Mucosa of descending colon (tissue), 3 donors: ENCODE data around the gene CASP1. TPM values are rescaled to one million over a fixed set of nuclear protein-coding genes. Genes with fewer than 3 reads are reported as not detected.

Experiments used
- ATAC-seq: fragments of 200-7000 bp; cut with Tn5 transposase; one replicate; pipeline ENCODE4 v1.9.1; 2020; ENCODE audit warnings: mild to moderate bottlenecking, moderate library complexity
- DNase-seq, 3 donors: peaks; one replicate each; pipeline ENCODE4 v3.0.0-alpha.2; 2020
- H3K36me3 ChIP-seq: fragments of 200-600 bp; one replicate; pipeline ENCODE4 v1.8.0; 2021; ENCODE audit warnings: low read depth, mild to moderate bottlenecking
- H3K4me1 ChIP-seq: fragments of 200-600 bp; one replicate; pipeline ENCODE4 v1.8.0; 2021; ENCODE audit warnings: low read depth, mild to moderate bottlenecking
- H3K4me3 ChIP-seq: fragments of 200-600 bp; one replicate; pipeline ENCODE4 v1.8.0; 2021; ENCODE audit warnings: mild to moderate bottlenecking
- H3K9me3 ChIP-seq: fragments of 200-600 bp; one replicate; pipeline ENCODE4 v1.8.0; 2021; ENCODE audit warnings: mild to moderate bottlenecking
- intact Hi-C, 2 donors: fragments of 100-400 bp; cut with DNase I in 1 of 2; cut with micrococcal nuclease in 1 of 2; formaldehyde crosslinking; loops; one replicate each; pipeline versions ENCODE4 v1.11.0 to v1.11.1; 2022; cut with DNase I, micrococcal nuclease
- total RNA-seq, 3 donors: library from RNA; stranded (reverse); fragmentation: NEBNext Ultra II Directional in 2 of 3; extraction: Animal tissue kit (Norgen Biotek cat#: 25700) in 2 of 3; gene quantifications; one replicate each; pipeline versions ENCODE4 v1.2.1 to v1.2.4, GENCODE V29; 2021 to 2023
- TF ChIP-seq, protein P1 (sequence below): fragments of 200-600 bp; IDR thresholded peaks from one replicate; pipeline ENCODE4 v1.8.0; 2022; ENCODE audit warnings: antibody characterized with exemption, mild to moderate bottlenecking
- donor health status: DM: no; HTN: no; CAD: no; lungs with moderate emphysema.
- donor health status: DM: no; HTN: no; CAD: no.
- donor health status: DM: no; HTN: yes; CAD: no.

Gene CASP1
- total RNA-seq, 3 donors from 2014 or later = 50.6 to 152 (median 75.1) TPM

DNA sequence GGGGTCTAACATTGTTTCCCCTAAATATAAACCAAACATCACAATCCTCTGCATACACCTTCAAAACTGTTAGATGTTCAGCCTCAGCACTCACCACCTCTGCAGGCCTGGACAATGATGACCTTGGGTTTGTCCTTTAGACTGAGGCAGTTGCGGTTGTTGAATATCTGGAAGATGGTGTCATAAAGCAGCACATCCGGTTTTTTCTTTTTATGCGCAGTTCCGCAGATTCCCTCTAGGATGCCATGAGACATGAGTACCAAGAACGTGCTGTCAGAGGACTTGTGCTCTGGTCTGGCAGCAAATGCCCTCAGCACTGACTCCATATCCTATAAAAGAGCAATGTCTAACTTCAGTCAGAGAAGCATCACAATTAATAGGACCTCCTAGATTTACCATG lies 34.8 kb downstream of the CASP1 start:
- intact Hi-C loops = no loop called here
- Histone ChIP-seq H3K36me3 (no peaks in the 10 kb centered on the region), H3K4me3 (no peak overlapping the region), H3K9me3 (no peaks in the 10 kb centered on the region), H3K4me1 (no peaks in the 10 kb centered on the region)
- no peak for DNase-seq
- ATAC-seq = no peak
- TF ChIP-seq, protein P1, sequence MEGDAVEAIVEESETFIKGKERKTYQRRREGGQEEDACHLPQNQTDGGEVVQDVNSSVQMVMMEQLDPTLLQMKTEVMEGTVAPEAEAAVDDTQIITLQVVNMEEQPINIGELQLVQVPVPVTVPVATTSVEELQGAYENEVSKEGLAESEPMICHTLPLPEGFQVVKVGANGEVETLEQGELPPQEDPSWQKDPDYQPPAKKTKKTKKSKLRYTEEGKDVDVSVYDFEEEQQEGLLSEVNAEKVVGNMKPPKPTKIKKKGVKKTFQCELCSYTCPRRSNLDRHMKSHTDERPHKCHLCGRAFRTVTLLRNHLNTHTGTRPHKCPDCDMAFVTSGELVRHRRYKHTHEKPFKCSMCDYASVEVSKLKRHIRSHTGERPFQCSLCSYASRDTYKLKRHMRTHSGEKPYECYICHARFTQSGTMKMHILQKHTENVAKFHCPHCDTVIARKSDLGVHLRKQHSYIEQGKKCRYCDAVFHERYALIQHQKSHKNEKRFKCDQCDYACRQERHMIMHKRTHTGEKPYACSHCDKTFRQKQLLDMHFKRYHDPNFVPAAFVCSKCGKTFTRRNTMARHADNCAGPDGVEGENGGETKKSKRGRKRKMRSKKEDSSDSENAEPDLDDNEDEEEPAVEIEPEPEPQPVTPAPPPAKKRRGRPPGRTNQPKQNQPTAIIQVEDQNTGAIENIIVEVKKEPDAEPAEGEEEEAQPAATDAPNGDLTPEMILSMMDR = no peak

DNA sequence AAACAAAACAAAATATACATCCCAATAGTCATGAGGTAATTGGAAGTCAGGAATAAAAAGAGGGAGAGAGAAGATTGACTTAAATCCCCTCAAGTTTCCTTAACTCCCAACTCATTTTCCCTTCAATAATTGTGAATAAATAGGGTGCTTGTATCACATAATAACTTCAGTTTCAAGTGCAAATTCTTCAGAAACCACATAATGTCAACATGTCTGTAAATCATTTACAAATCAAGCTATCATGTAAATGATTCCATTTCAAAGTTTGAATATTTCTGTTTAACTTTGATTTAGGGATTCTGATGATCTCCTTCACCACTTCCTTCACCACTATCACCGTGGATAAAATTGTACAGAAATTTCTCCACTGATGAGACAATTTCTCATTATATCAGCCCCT lies 35.2 kb downstream of the CASP1 start:
- no peak for DNase-seq
- intact Hi-C loops = no loop called here
- Histone ChIP-seq H3K4me1 (no peaks in the 10 kb centered on the region), H3K9me3 (no peaks in the 10 kb centered on the region), H3K4me3 (no peak overlapping the region), H3K36me3 (no peaks in the 10 kb centered on the region)
- ATAC-seq = no peak
- TF ChIP-seq, protein P1 = no peak

DNA sequence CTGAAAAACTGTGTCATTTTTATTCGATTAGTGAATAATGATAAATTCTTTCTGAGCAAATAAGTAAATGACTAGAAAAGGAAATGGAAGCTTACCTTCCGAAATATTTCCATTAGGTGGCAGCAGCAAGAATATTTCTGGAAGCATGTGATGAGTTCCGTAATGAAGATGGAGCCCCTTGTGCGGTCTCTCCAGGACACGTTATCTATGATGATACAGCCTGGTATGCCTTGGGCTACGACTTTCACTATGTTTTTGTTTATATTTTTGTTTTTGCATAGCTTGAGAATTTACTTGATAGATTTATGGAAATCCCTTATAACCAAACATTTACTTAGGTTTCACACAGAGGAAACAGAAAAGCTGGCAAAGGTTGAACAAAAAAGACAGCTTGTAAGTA lies 37.7 kb downstream of the CASP1 start:
- Histone ChIP-seq H3K36me3 (no peaks in the 10 kb centered on the region), H3K9me3 (no peaks in the 10 kb centered on the region), H3K4me3 (no peak overlapping the region), H3K4me1 (no peaks in the 10 kb centered on the region)
- intact Hi-C loops = no loop called here
- no peak for DNase-seq
- TF ChIP-seq, protein P1 = no peak
- no peak for ATAC-seq

DNA sequence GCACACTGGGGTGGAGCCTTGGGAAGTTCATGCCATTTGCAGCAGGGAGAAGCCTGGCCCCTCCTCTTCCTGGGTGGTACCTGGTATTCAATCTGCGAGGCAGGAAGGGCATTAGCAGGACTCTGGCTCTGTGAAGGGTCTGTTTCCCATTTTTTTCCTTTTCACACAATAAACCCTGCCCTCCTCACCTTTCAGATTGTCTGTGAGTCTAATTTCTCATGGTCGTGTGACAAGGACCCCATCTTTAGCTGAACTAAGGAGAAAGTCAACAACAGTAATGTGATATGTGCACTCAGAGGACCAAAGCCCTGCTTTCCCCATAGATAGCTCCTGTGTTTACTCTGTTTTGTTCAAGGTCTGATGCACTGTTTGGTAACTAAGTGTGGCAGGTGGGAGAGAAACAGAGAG lies 39.9 kb downstream of the CASP1 start:
- TF ChIP-seq, protein P1 = no peak
- Histone ChIP-seq H3K4me1 (no peaks in the 10 kb centered on the region), H3K4me3 (no peak overlapping the region), H3K36me3 (no peaks in the 10 kb centered on the region), H3K9me3 (no peaks in the 10 kb centered on the region)
- ATAC-seq (no peak), DNase-seq (no peak)
- intact Hi-C loops = no loop called here

DNA sequence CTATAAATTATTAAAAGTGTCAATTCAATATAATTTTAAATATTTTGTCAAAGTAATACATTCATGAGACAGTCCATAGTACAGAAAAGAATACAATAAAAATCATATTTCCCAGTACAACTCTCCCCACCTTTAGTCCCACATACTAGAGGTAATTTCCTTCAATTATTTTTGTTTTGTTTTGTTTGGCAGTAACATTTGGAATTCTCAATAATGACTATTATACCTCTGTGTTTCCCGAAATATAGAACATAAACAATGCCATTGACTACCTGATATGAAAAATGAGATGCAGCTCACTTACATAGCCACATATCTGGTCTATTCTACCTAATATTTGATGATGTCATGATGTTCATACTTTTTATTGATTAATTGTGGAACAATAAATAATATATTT lies 42.2 kb downstream of the CASP1 start:
- no peak overlapping the region for H3K4me3 ChIP-seq
- no peak for DNase-seq
- no peaks in the 10 kb centered on the region for H3K36me3 ChIP-seq
- no peaks in the 10 kb centered on the region for H3K4me1 ChIP-seq
- H3K9me3 ChIP-seq = no peaks in the 10 kb centered on the region
- intact Hi-C loops = no loop called here
- TF ChIP-seq, protein P1 = no peak
- ATAC-seq = no peak

DNA sequence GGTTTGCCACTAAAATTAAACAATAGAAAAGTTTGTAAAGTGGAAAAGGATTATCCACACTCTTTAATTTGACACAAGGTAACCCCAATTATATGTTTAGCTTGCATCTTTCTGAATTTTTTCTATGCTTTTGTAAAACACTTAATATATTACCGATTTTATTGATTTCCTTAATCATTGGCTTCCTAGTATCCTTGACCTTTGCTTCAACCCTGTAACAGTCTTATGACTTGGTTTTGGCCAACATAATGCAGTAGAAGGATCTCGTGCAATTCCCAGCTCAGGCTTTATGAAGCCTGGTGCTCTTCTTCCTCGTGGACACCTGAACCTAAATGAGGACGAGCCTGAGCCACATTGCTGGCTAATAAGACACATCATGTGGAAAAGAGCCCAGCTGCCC lies 43.0 kb downstream of the CASP1 start:
- no peak overlapping the region for H3K4me3 ChIP-seq
- ATAC-seq = no peak
- no peak for DNase-seq
- TF ChIP-seq, protein P1 = no peak
- no peaks in the 10 kb centered on the region for H3K36me3 ChIP-seq
- H3K4me1 ChIP-seq = no peaks in the 10 kb centered on the region
- no peaks in the 10 kb centered on the region for H3K9me3 ChIP-seq
- intact Hi-C loops = no loop called here
